ENCODE measurements around the gene SNAI1. TPM values are rescaled to one million over a fixed set of nuclear protein-coding genes. Genes with fewer than 3 reads are reported as not detected.

Gene SNAI1
- total and polyA plus RNA-seq, 2 donors (not counting 1 experiment from before 2014, with no cell fraction given): 4.3 to 4.9 TPM

- Histone ChIP-seq H3K36me3 (replicated peaks in 1 of 2; ENCODE audit: control extremely low read depth in 1 of 2, control insufficient read depth in 1 of 2, extremely low read depth in 1 of 2, insufficient read depth in 2 of 2, low read length in 1 of 2) (no peaks in the 10 kb centered on the region), H3K4me3 (ENCODE audit: control extremely low read depth in 1 of 5, extremely low read depth in 1 of 5, insufficient read depth in 1 of 5, low read depth in 2 of 5, low read length in 4 of 5) (no peak overlapping the region), H3K9ac (ENCODE audit: low read length) (no peak overlapping the region), H3K27me3 (replicated peaks in 1 of 4; ENCODE audit: control extremely low read depth in 1 of 4, control insufficient read depth in 3 of 4, insufficient read depth in 4 of 4, low read length in 3 of 4) (no peaks in the 10 kb centered on the region), H4K20me1 (ENCODE audit: control insufficient read depth, insufficient read depth, low read length, poor library complexity, severe bottlenecking) (no peaks in the 10 kb centered on the region), H3K9me3 (ENCODE audit: control extremely low read depth in 1 of 3, control insufficient read depth in 2 of 3, insufficient read depth in 1 of 3, low read length in 2 of 3) (no peaks in the 10 kb centered on the region), H3K79me2 (ENCODE audit: control insufficient read depth, insufficient read depth, low read length) (no peaks in the 10 kb centered on the region), H3K4me2 (replicated peaks; ENCODE audit: low read depth, low read length, poor library complexity, severe bottlenecking) (no peak overlapping the region), H3K27ac (ENCODE audit: low read length in 2 of 2) (no peak overlapping the region), H2AFZ (ENCODE audit: insufficient read depth, low read depth, low read length, poor library complexity, severe bottlenecking) (no peak overlapping the region), H3K4me1 (ENCODE audit: control insufficient read depth in 2 of 2, insufficient read depth in 2 of 2, low read length in 2 of 2) (peaks cover 12 to 21% of the 10 kb centered on the region in 2 donors)
- CTCF ChIA-PET: interaction anchor here (1.1 to 1.3 kb wide), 3 partner anchors 28 to 54 kb away, joined by 3 read pairs; no protein-coding TSS in a partner anchor
- ATAC-seq (ENCODE audit: low read depth) (no peak), DNase-seq (no peak)
- peaks cover 15% of the 10 kb centered on the region for H3K4me1 Mint-ChIP-seq
- no peak overlapping the region for H3K4me3 Mint-ChIP-seq
- H3K9me3 Mint-ChIP-seq (ENCODE audit: insufficient read depth): no peaks in the 10 kb centered on the region
- no peak for TF ChIP-seq EZH2 (IDR thresholded peaks at IDR 0.05; ENCODE audit: borderline replicate concordance, insufficient read depth, low read depth, low read length, poor library complexity, severe bottlenecking)
- no peak for TF ChIP-seq CTCF (IDR thresholded peaks at IDR 0.05)
- H3K27me3 Mint-ChIP-seq: no peaks in the 10 kb centered on the region
- 76% methylated on average over 5 of the region's 6 CpGs for WGBS (ENCODE audit: insufficient coverage)
- intact Hi-C loops (cut with micrococcal nuclease): no loop called here
- H3K27ac Mint-ChIP-seq: no peak overlapping the region
- POLR2A ChIA-PET: no interaction called here
Measured at GRCh38 chr20:50038169-50038568, 55.4 kb downstream of the SNAI1 start.

Small RNA genes within 50 kb of the gene (small RNA-seq; reads per million reads assigned to genes)
- not detected for gene RF00017 (ENCODE audit: insufficient read length, low read depth, low replicate concordance)
- not detected for gene RNU6-147P (ENCODE audit: insufficient read length, low read depth, low replicate concordance)

Other genes starting within 250 kb of the SNAI1 start
- gene SLC9A8, start 170.2 kb upstream of the SNAI1 start, total RNA-seq: 24.2 and 29.7 TPM in 2 replicates
- gene SLC9A8, start 170.2 kb upstream of the SNAI1 start, polyA plus RNA-seq: 16.7 and 17.8 TPM in 2 replicates
- 10.6 and 10.7 TPM in 2 replicates for gene SPATA2, start 67.5 kb upstream of the SNAI1 start, total RNA-seq
- gene SPATA2, start 67.5 kb upstream of the SNAI1 start, polyA plus RNA-seq: 20.0 and 27.1 TPM in 2 replicates
- 81.7 and 86.0 TPM in 2 replicates for gene RNF114, start 46.6 kb upstream of the SNAI1 start, total RNA-seq
- 117 and 175 TPM in 2 replicates for gene RNF114, start 46.6 kb upstream of the SNAI1 start, polyA plus RNA-seq
- gene UBE2V1, start 130.2 kb downstream of the SNAI1 start, total RNA-seq: 158 and 175 TPM in 2 replicates
- gene UBE2V1, start 130.2 kb downstream of the SNAI1 start, polyA plus RNA-seq: 69.2 and 70.9 TPM in 2 replicates
- 11.2 and 13.9 TPM in 2 replicates for gene PEDS1, start 170.7 kb downstream of the SNAI1 start, total RNA-seq
- gene PEDS1, start 170.7 kb downstream of the SNAI1 start, polyA plus RNA-seq: 33.2 and 38.7 TPM in 2 replicates
- gene CEBPB, start 207.8 kb downstream of the SNAI1 start, total RNA-seq: 24.7 and 25.8 TPM in 2 replicates
- 16.7 and 28.7 TPM in 2 replicates for gene CEBPB, start 207.8 kb downstream of the SNAI1 start, polyA plus RNA-seq

Measured in B cell (primary cell).